Measurements from ENCODE around the gene GPC6.

Gene GPC6

GRCh38 chr13:94050686-94051085 lies 824.1 kb downstream of the GPC6 start:
- DNase-seq (ENCODE audit: low read depth): no peak

DNA sequence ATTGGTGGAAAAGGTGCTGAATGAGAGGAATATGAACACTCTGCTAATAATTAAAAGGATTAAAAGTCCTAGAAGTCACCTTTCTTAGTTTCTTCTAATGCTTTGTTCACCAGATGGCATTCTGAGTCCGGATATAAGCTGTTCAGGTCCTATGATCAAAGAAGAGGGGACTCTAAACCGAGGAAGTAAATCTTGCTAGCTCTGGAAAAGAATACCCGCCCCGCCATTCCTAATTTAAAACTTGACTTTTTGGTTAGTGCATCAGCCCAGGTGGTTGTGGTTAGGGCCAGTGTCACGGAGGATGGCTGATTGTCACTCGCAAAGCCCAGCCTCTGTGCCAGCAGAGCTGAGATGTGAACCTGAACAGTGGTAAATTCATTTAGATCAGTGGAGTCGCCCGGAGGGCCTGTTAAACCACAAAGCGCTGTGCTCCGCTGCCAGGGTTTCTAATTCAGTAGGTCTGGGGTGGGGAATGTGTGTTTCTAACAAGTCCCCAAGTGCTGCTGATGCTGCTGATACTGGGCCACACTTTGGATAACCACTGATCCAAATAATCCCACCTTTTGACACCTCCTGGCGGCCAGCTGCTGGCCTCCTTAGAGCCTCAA lies 827.5 kb downstream of the GPC6 start:
- DNase-seq (ENCODE audit: low read depth): no peak

DNA sequence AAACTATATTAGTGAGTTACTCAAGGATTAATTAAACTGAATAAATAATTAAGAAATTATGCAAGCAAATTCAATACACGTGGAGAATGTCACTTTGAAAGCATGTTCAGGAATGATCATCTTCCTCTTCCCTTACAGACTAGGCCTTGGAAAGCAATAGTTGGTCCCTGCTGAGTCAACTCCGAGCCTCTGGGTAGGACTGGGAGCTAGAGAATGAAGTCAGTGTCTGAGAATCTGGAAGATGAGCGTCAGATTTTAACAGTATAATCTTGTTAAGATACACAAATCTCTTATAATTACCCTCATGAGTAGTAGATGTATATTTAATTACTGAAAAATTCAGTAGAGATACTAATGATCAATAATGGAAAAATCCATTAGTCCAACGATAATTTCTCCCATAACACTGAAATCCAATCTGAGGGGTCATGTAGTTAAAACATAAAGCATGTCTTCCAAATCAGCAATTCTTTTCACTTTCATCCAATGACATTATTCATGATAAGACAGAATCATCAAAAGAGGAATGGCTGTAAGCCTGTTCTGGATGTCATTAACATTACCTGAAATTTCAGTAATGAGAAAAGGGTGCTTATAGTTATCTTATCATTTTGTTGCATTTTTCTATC lies 829.9 kb downstream of the GPC6 start:
- DNase-seq (ENCODE audit: low read depth): no peak

DNA sequence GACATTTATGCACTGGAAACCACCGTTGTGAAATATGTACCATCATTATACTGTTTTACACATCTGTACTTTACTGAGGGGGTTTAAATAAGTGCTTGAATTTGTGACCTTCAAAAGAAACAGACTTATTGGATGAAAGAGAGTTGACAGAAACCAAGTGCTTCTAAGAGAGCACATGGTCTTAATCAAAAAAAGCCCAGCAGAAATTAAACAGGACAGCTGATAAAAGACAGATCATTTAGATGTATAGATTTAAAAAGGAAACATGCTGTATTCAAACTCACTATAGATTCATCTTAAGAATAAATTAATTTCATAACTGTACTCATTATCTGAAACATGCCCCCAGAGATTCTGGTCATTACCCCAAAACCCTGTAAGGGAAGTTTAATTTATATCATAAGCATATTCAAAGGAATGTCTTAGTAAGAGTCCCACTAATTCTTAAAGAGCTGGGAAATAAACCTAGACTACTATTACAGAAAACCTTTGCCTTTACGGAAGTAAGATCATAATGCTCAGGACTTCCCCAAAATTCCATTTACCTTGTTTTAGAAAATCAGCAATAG lies 831.1 kb downstream of the GPC6 start:
- DNase-seq (ENCODE audit: low read depth): no peak

DNA sequence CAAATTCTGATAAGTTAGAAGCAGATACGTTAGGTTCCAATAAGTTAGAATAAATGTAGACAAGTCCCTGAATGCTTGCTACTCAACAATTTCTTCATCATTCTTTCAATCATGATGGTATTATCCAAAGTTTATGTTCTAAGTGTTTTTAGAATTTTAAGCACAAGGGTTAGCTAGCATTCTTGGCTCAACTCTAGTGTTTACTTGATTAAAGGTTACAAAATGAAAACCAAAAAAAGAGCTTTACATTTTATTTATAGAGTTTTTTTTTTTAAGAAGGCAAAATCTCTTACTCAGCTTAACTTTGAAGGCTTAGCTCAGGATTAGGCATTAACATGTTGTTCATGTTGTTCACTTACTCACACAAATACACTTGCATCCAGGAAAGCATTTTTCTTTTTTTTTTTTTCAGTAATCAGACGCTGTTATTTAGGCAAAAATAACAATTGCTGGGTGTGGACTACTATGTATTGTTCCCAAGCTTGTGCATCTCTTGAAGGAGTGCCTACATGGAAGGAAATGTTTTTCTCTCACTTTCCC lies 832.3 kb downstream of the GPC6 start:
- no peak for DNase-seq (ENCODE audit: low read depth)

DNA sequence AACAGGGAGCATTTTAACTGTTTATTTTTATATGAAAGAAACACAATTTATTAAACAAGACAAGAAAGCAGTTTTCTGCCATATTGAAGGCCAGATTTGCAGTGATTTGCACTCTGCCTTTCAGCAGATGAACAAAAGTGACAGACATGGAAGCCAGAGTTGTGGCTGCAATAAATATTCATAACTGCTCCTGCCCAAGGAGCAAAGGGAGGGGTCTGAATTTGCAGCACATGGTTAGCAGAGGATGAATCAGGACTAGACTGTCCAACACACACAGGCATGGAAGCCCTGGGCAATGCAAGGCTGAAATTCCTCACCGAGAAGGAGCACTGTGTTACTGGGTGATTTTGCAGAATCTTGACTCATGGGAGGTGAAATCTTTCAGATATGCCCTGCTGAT lies 834.7 kb downstream of the GPC6 start:
- no peak for DNase-seq (ENCODE audit: low read depth)

DNA sequence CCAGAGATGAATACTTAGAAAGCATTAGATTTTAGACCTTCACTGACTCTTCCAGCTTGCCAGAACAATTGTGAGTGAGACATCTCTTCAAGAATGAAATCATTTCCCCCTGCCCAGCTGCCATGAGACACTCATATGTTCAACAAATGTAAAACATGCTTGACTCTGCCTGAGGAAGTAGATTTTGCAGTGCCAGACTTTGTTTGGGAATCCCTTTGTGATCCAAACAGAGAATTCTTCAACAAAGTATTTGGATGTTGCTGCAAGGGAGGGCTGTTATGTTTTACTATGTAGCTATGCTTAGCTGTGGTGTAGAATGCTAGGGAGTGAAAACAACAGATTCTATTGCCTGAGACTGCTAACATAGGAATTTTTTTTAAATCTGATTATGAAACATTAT lies 836.5 kb downstream of the GPC6 start:
- no peak for DNase-seq (ENCODE audit: low read depth)

DNA sequence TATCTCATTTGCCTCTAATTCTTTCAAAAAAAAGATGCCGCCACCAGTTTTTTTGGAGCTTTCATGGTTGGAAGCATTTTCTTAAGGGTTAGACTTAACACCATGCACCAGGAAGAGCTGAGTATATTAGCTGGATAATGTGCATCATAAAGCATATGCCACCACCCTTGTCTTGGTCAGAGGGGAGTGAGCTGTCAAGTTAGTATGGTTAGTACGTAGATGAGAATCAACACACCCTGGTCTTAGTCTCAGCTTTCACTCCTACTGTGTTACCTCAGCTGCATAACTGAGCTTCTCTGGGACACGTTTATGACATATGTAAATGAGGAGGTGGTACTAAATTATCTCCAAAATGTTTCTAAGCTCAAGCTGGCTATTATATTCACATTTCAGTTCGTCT lies 837.2 kb downstream of the GPC6 start:
- no peak for DNase-seq (ENCODE audit: low read depth)

DNA sequence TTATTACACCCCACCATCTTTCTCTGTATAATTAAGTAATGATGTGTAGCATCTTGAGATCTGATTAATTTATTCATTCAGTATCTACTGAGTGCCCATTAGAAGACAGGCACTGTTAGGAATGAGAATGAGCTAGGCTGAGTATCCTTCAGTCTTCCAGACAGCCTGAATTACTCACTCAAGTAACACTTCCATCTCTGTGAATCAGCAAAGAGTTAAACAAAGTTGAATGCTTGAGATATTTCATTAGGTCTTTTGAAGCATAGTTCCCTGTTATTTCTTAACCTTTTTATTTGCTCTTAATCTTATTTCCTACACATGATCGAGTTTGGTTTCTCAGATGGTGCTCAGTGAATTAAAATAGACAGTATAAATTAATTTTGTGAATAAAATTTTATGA lies 839.1 kb downstream of the GPC6 start:
- DNase-seq (ENCODE audit: low read depth): no peak

GRCh38 chr13:94073007-94073744 lies 846.6 kb downstream of the GPC6 start:
- no peak for DNase-seq (ENCODE audit: low read depth)

- no peak for DNase-seq (ENCODE audit: low read depth)
Observed at GRCh38 chr13:94079876-94080275, 853.3 kb downstream of the GPC6 start.

- DNase-seq (ENCODE audit: low read depth): no peak
Observed at GRCh38 chr13:94080527-94080926, 853.9 kb downstream of the GPC6 start.

DNA sequence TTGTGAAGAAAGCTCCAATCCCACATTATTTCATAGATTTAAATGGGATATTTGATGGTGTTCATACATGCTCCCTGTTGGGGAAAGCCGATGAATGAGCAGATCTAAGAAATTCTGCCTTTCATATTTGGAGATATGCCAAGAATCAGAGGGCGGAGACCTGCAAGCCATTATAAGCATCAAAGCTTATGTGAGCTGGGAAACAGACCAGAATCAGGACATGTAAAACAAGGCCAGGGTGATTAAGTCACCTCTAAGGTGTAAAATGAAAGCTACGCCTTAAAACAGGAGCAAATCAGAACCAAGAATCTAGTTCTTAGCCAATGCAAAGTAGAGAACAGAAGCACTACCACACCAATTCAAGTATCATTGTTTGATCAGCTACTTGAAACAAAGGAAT lies 860.5 kb downstream of the GPC6 start:
- no peak for DNase-seq (ENCODE audit: low read depth)

- no peak for DNase-seq (ENCODE audit: low read depth)
Observed at GRCh38 chr13:94088742-94089141, 862.1 kb downstream of the GPC6 start.

DNA sequence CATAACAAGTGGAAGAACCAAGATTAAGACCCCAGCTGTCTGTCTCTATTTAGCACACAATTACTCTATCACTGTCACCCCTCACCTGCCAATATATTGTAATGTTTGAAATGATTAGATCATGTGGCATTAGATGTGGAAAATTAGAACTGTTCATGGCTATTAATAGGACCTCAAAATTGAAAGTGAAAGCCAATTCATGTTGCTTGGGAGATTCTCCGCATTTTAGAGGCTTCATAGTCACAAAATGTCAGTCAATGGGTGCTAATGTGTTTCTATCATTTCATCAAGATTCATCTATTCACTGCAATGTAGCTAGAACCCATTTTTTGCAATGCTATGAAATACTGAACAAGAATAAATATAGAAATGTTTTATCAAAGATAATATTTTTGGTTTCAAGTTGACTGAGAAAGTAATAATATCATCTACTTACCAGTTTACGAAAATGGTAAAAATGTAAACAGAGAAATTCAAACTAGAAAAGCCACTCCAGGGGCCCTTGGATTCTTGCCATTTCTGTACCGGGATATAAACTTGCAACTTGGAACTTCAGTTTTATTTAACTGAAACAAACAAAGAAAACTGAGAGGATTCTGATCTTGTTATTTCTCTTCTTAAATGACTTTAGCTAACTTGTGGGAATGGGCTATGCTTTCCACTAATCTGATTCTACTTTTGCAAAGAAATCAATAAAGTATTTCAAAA lies 864.3 kb downstream of the GPC6 start:
- DNase-seq (ENCODE audit: low read depth): no peak

DNA sequence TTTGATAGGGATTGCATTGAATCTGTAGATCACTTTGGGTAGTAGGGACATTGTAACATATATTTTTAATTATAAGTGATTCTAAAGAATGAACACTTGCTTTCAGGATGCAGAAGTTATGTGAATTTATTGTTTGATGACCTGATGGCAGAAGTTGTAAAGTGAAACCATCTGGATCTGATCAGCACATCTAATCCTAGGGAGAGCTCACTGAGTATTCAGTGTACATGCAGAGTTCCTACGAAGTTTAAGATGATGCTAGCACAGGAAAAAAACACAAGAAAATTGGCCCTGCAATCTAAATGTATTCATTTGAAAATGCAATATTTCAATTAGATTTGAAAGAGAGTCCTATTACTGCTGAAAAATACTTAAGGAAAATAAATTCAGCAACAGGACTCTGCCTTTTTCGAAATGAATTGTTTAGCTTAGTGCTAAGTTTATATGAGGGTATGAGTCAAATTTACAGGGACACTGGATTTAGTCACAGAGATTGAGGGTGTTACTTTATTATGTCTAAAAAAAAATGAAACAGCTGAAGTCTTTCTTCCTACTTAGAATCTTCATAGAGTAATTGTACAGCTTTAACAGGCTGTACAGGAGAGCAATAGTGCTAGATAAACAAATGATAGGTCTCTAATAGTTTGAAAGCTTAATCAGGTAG lies 867.2 kb downstream of the GPC6 start:
- DNase-seq (ENCODE audit: low read depth): no peak

- no peak for DNase-seq (ENCODE audit: low read depth)
Observed at GRCh38 chr13:94109715-94110374, 883.2 kb downstream of the GPC6 start.

- no peak for DNase-seq (ENCODE audit: low read depth)
Observed at GRCh38 chr13:94112227-94112626, 885.6 kb downstream of the GPC6 start.

DNA sequence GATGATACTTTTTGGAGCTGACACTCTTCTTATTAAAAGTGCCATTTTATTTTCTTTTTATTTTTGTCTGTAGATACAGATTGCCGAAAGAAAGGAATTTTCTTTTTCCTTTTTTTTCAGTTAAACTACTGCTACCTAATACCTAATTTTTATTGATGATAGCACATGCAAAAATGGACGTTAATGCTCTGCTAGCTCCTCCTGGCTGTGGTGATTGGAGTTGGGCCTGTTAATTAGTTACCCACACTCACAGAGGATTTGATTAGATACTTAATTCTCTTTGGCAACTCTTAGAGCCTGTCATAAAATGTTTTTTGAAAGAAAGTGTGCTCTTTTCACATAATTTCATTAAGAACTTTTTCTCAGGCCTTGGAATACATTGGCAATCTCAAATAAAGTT lies 886.1 kb downstream of the GPC6 start:
- no peak for DNase-seq (ENCODE audit: low read depth)

DNA sequence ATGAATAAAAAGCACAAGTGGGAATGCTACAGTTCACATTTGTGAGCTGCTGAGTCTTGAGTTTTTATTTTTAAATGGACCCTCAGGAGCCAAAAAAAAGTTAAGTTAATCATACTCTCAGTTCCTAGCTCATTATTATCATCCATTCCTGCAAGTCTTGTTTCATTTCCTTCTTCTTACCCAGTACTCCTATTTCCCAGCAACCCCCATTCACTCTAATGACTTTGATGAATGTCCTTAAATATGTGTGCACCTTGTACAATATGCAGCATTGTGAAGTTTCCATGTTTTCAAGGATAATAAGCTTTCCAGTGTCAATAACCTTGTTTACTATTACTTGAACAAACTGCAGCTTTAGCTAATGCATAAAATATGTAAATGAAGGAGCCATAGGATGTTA lies 886.6 kb downstream of the GPC6 start:
- DNase-seq (ENCODE audit: low read depth): no peak

GRCh38 chr13:94114166-94114565 lies 887.6 kb downstream of the GPC6 start:
- DNase-seq (ENCODE audit: low read depth): no peak

Measured in stimulated activated CD4-positive, alpha-beta T cell treated with anti-CD3 and anti-CD28 coated beads, Interleukin-2, amount 100 ng/mL, for 4 hours (primary cell).